ENCODE data around the gene CLEC16A.

DNA sequence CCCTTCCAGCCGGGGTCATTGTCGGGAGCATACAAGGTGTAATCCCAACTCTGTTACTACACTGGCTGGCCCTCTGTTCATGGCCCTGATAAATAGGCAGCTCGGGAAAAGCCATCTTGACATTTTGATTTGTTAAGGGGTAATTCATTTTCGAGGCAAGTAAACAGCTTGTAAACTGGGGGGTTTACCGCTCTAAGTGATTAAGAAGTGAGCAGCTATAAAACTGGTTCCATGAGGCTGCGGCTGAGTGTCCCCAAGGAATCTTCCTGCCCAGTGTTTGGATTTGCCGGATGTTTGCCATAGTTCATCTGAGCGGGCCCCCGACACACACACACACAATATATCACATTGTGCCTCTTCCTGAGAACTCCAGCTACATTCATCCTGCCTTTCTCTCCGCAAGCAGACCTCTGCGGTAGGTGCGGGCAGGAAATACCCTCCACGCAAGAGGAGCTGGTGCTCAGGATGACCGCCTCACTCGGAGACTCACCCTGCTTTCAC is 219.4 kb downstream of the CLEC16A start:
- TF ChIP-seq FOXM1 (IDR thresholded peaks at IDR 0.05; ENCODE audit: borderline replicate concordance, low read depth) (no peak), NFIC (IDR thresholded peaks at IDR 0.05) (no peak), EP300 (IDR thresholded peaks at IDR 0.05; ENCODE audit: borderline replicate concordance) (no peak)
- TF ChIP-seq, protein P1, sequence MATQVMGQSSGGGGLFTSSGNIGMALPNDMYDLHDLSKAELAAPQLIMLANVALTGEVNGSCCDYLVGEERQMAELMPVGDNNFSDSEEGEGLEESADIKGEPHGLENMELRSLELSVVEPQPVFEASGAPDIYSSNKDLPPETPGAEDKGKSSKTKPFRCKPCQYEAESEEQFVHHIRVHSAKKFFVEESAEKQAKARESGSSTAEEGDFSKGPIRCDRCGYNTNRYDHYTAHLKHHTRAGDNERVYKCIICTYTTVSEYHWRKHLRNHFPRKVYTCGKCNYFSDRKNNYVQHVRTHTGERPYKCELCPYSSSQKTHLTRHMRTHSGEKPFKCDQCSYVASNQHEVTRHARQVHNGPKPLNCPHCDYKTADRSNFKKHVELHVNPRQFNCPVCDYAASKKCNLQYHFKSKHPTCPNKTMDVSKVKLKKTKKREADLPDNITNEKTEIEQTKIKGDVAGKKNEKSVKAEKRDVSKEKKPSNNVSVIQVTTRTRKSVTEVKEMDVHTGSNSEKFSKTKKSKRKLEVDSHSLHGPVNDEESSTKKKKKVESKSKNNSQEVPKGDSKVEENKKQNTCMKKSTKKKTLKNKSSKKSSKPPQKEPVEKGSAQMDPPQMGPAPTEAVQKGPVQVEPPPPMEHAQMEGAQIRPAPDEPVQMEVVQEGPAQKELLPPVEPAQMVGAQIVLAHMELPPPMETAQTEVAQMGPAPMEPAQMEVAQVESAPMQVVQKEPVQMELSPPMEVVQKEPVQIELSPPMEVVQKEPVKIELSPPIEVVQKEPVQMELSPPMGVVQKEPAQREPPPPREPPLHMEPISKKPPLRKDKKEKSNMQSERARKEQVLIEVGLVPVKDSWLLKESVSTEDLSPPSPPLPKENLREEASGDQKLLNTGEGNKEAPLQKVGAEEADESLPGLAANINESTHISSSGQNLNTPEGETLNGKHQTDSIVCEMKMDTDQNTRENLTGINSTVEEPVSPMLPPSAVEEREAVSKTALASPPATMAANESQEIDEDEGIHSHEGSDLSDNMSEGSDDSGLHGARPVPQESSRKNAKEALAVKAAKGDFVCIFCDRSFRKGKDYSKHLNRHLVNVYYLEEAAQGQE (IDR thresholded peaks at IDR 0.05; ENCODE audit: low read depth), result no peak
